ENCODE results near the gene MPZL2.
"Not testable (repeated sequence)": the region's sequence is repeated elsewhere in the genome, so short reads cannot be mapped to it uniquely, and the experiment has no call there.

Gene MPZL2

GRCh38 chr11:118263695-118264568 lies at the start of gene MPZL2:
Gene MPZL2 (minus strand): TSS chr11:118264297. CDS start chr11:118264153, 144 bp downstream.
- in situ Hi-C loops (cut with HindIII; ENCODE audit: low pct_unique_long_range_greater_than_20kb, low sequenced_read_pairs) = no loop called here
- DNase-seq (ENCODE audit: low read depth in 1 of 2, low spot score in 1 of 2) = peak; percentile 52 to 87
- no peak for TF ChIP-seq JUND (IDR thresholded peaks at IDR 0.05; ENCODE audit: low read depth)

- no peak for TF ChIP-seq JUND (IDR thresholded peaks at IDR 0.05; ENCODE audit: low read depth)
- in situ Hi-C loops (cut with HindIII; ENCODE audit: low pct_unique_long_range_greater_than_20kb, low sequenced_read_pairs) = no loop called here
- DNase-seq (ENCODE audit: low read depth in 1 of 2, low spot score in 1 of 2) = no peak
Observed at GRCh38 chr11:118313242-118313641, 49.1 kb upstream of the MPZL2 start.

GRCh38 chr11:118312328-118312727 lies 48.2 kb upstream of the MPZL2 start:
- in situ Hi-C loops (cut with HindIII; ENCODE audit: low pct_unique_long_range_greater_than_20kb, low sequenced_read_pairs) = no loop called here
- DNase-seq (ENCODE audit: low read depth in 1 of 2, low spot score in 1 of 2) = no peak
- TF ChIP-seq JUND (IDR thresholded peaks at IDR 0.05; ENCODE audit: low read depth) = no peak

- in situ Hi-C loops (cut with HindIII; ENCODE audit: low pct_unique_long_range_greater_than_20kb, low sequenced_read_pairs) = no loop called here
- TF ChIP-seq JUND (IDR thresholded peaks at IDR 0.05; ENCODE audit: low read depth) = no peak
- DNase-seq (ENCODE audit: low read depth in 1 of 2, low spot score in 1 of 2) = no peak
Observed at GRCh38 chr11:118311518-118311917, 47.4 kb upstream of the MPZL2 start.

- TF ChIP-seq JUND (IDR thresholded peaks at IDR 0.05; ENCODE audit: low read depth) = no peak
- in situ Hi-C loops (cut with HindIII; ENCODE audit: low pct_unique_long_range_greater_than_20kb, low sequenced_read_pairs) = no loop called here
Observed at GRCh38 chr11:118310781-118311485, 46.8 kb upstream of the MPZL2 start.

GRCh38 chr11:118310271-118310670 lies 46.2 kb upstream of the MPZL2 start:
- in situ Hi-C loops (cut with HindIII; ENCODE audit: low pct_unique_long_range_greater_than_20kb, low sequenced_read_pairs) = no loop called here
- DNase-seq (ENCODE audit: low read depth in 1 of 2, low spot score in 1 of 2) = no peak
- no peak for TF ChIP-seq JUND (IDR thresholded peaks at IDR 0.05; ENCODE audit: low read depth)

More at GRCh38 chr11:118310781-118311485, 46.8 kb upstream of the MPZL2 start:
- no peak for DNase-seq (ENCODE audit: low read depth in 1 of 2, low spot score in 1 of 2)

GRCh38 chr11:118308995-118309528 lies 45.0 kb upstream of the MPZL2 start:
- DNase-seq (ENCODE audit: low read depth in 1 of 2, low spot score in 1 of 2); in situ Hi-C loops (cut with HindIII; ENCODE audit: low pct_unique_long_range_greater_than_20kb, low sequenced_read_pairs): not testable (repeated sequence)

GRCh38 chr11:118306556-118306955 lies 42.5 kb upstream of the MPZL2 start:
- in situ Hi-C loops (cut with HindIII; ENCODE audit: low pct_unique_long_range_greater_than_20kb, low sequenced_read_pairs) = no loop called here
- DNase-seq (ENCODE audit: low read depth in 1 of 2, low spot score in 1 of 2) = no peak
- no peak for TF ChIP-seq JUND (IDR thresholded peaks at IDR 0.05; ENCODE audit: low read depth)

GRCh38 chr11:118305726-118306125 lies 41.6 kb upstream of the MPZL2 start:
- no peak for DNase-seq (ENCODE audit: low read depth in 1 of 2, low spot score in 1 of 2)
- no peak for TF ChIP-seq JUND (IDR thresholded peaks at IDR 0.05; ENCODE audit: low read depth)
- in situ Hi-C loops (cut with HindIII; ENCODE audit: low pct_unique_long_range_greater_than_20kb, low sequenced_read_pairs) = no loop called here

GRCh38 chr11:118304568-118305248 lies 40.6 kb upstream of the MPZL2 start, which contains the start of gene CD3E:
Gene CD3E (plus strand): TSS chr11:118304730. CDS start chr11:118304953, 223 bp downstream.
- TF ChIP-seq JUND (IDR thresholded peaks at IDR 0.05; ENCODE audit: low read depth) = no peak
- in situ Hi-C loops (cut with HindIII; ENCODE audit: low pct_unique_long_range_greater_than_20kb, low sequenced_read_pairs) = no loop called here
- no peak for DNase-seq (ENCODE audit: low read depth in 1 of 2, low spot score in 1 of 2)

GRCh38 chr11:118304227-118304567 lies 40.1 kb upstream of the MPZL2 start:
- no peak for TF ChIP-seq JUND (IDR thresholded peaks at IDR 0.05; ENCODE audit: low read depth)
- no peak for DNase-seq (ENCODE audit: low read depth in 1 of 2, low spot score in 1 of 2)
- in situ Hi-C loops (cut with HindIII; ENCODE audit: low pct_unique_long_range_greater_than_20kb, low sequenced_read_pairs) = no loop called here

- TF ChIP-seq JUND (IDR thresholded peaks at IDR 0.05; ENCODE audit: low read depth) = no peak
- in situ Hi-C loops (cut with HindIII; ENCODE audit: low pct_unique_long_range_greater_than_20kb, low sequenced_read_pairs) = no loop called here
- no peak for DNase-seq (ENCODE audit: low read depth in 1 of 2, low spot score in 1 of 2)
Observed at GRCh38 chr11:118301600-118302195, 37.6 kb upstream of the MPZL2 start.
